ENCODE results near the gene CDK4.

GRCh38 chr12:57775044-57775443 is 22.9 kb upstream of the CDK4 start:
- TF ChIP-seq POLR2A (IDR thresholded peaks at IDR 0.05; ENCODE audit: low read length) (no peak), GATA1 (IDR thresholded peaks at IDR 0.05; ENCODE audit: low read depth, low read length) (no peak)
